Measurements from ENCODE around the gene MICAL2.

The MICAL2 gene

GRCh38 chr11:12130180-12130980, 20.0 kb downstream of the MICAL2 start:
- Histone ChIP-seq H3K4me3 (no peak overlapping the region), H3K4me1 (peaks cover 32% of the 10 kb centered on the region), H3K36me3 (no peaks in the 10 kb centered on the region), H3K9me3 (no peaks in the 10 kb centered on the region), H3K27ac (no peak overlapping the region), H4K20me1 (no peaks in the 10 kb centered on the region), H3K4me2 (no peak overlapping the region), H3K9ac (no peak overlapping the region), H3K27me3 (no peaks in the 10 kb centered on the region)
- no peak for TF ChIP-seq Cebpa-rat (IDR thresholded peaks at IDR 0.05)

- H4K20me1 ChIP-seq = no peaks in the 10 kb centered on the region
- H3K27ac ChIP-seq = no peak overlapping the region
- TF ChIP-seq Cebpa-rat (IDR thresholded peaks at IDR 0.05) = no peak
- H3K27me3 ChIP-seq = no peaks in the 10 kb centered on the region
- H3K4me3 ChIP-seq = no peak overlapping the region
- 0 out of 2 replicates have a peak overlapping the region, but pooled peaks have one; percentile 5 for H3K4me2 ChIP-seq
- no peak overlapping the region for H3K9ac ChIP-seq
- H3K36me3 ChIP-seq = no peaks in the 10 kb centered on the region
- peaks cover 31% of the 10 kb centered on the region for H3K4me1 ChIP-seq
- H3K9me3 ChIP-seq = no peaks in the 10 kb centered on the region
Observed at GRCh38 chr11:12131943-12132789, 21.8 kb downstream of the MICAL2 start.

- Histone ChIP-seq H3K4me3 (no peak overlapping the region), H3K9me3 (no peaks in the 10 kb centered on the region), H3K9ac (no peak overlapping the region), H3K36me3 (no peaks in the 10 kb centered on the region), H3K4me1 (peaks cover 31% of the 10 kb centered on the region), H3K27me3 (no peaks in the 10 kb centered on the region), H3K27ac (no peak overlapping the region), H4K20me1 (no peaks in the 10 kb centered on the region), H3K4me2 (0 out of 2 replicates have a peak overlapping the region, but pooled peaks have one; percentile 61)
- TF ChIP-seq Cebpa-rat (IDR thresholded peaks at IDR 0.05) = no peak
Observed at GRCh38 chr11:12132790-12133145, 22.4 kb downstream of the MICAL2 start.

GRCh38 chr11:12133547-12134235, 23.3 kb downstream of the MICAL2 start:
- H4K20me1 ChIP-seq = no peaks in the 10 kb centered on the region
- H3K27ac ChIP-seq = no peak overlapping the region
- H3K9me3 ChIP-seq = no peaks in the 10 kb centered on the region
- TF ChIP-seq Cebpa-rat (IDR thresholded peaks at IDR 0.05) = no peak
- peaks cover 25% of the 10 kb centered on the region for H3K4me1 ChIP-seq
- H3K9ac ChIP-seq = no peak overlapping the region
- peak overlapping the region; percentile 61 for H3K4me2 ChIP-seq
- H3K27me3 ChIP-seq = no peaks in the 10 kb centered on the region
- no peak overlapping the region for H3K4me3 ChIP-seq
- H3K36me3 ChIP-seq = no peaks in the 10 kb centered on the region

- Histone ChIP-seq H3K4me2 (peak overlapping the region; percentile 61), H3K27ac (peak overlapping the region; percentile 53; the same call in 1 of the 2 replicates), H4K20me1 (no peaks in the 10 kb centered on the region), H3K4me1 (peaks cover 25% of the 10 kb centered on the region), H3K9ac (no peak overlapping the region), H3K27me3 (no peaks in the 10 kb centered on the region), H3K4me3 (no peak overlapping the region), H3K36me3 (no peaks in the 10 kb centered on the region), H3K9me3 (no peaks in the 10 kb centered on the region)
- no peak for TF ChIP-seq Cebpa-rat (IDR thresholded peaks at IDR 0.05)
Observed at GRCh38 chr11:12134236-12134585, 23.8 kb downstream of the MICAL2 start.

- H4K20me1 ChIP-seq = no peaks in the 10 kb centered on the region
- H3K4me1 ChIP-seq = peaks cover 25% of the 10 kb centered on the region
- no peak overlapping the region for H3K27ac ChIP-seq
- no peaks in the 10 kb centered on the region for H3K36me3 ChIP-seq
- no peaks in the 10 kb centered on the region for H3K9me3 ChIP-seq
- no peak overlapping the region for H3K9ac ChIP-seq
- H3K4me2 ChIP-seq = no peak overlapping the region
- TF ChIP-seq Cebpa-rat (IDR thresholded peaks at IDR 0.05) = no peak
- H3K27me3 ChIP-seq = no peaks in the 10 kb centered on the region
- H3K4me3 ChIP-seq = no peak overlapping the region
Observed at GRCh38 chr11:12135185-12135584, 24.8 kb downstream of the MICAL2 start.

GRCh38 chr11:12137005-12137690, 26.8 kb downstream of the MICAL2 start:
- Histone ChIP-seq H3K27ac (no peak overlapping the region), H3K9ac (no peak overlapping the region), H3K36me3 (no peaks in the 10 kb centered on the region), H3K4me2 (no peak overlapping the region), H4K20me1 (no peaks in the 10 kb centered on the region), H3K9me3 (no peaks in the 10 kb centered on the region), H3K4me1 (peaks cover 32% of the 10 kb centered on the region), H3K4me3 (no peak overlapping the region), H3K27me3 (no peaks in the 10 kb centered on the region)
- no peak for TF ChIP-seq Cebpa-rat (IDR thresholded peaks at IDR 0.05)

GRCh38 chr11:12137938-12138731, 27.7 kb downstream of the MICAL2 start:
- H3K4me2 ChIP-seq = no peak overlapping the region
- H3K4me3 ChIP-seq = no peak overlapping the region
- peaks cover 35% of the 10 kb centered on the region for H3K4me1 ChIP-seq
- H3K27me3 ChIP-seq = no peaks in the 10 kb centered on the region
- no peaks in the 10 kb centered on the region for H3K36me3 ChIP-seq
- no peak overlapping the region for H3K27ac ChIP-seq
- H3K9me3 ChIP-seq = no peaks in the 10 kb centered on the region
- H4K20me1 ChIP-seq = no peaks in the 10 kb centered on the region
- no peak overlapping the region for H3K9ac ChIP-seq
- no peak for TF ChIP-seq Cebpa-rat (IDR thresholded peaks at IDR 0.05)

Measured in BLaER1 (cell line).